ENCODE data around the gene D2HGDH. TPM values are rescaled to one million over a fixed set of nuclear protein-coding genes. Genes with fewer than 3 reads are reported as not detected.

D2HGDH gene
- total RNA-seq, 1 donor from 2014 or later, result 55.4 TPM

GRCh38 chr2:241767464-241768250 is 33.2 kb downstream of the D2HGDH start:
- Mint-ChIP-seq H3K36me3 (ENCODE audit: low read depth) (no peaks in the 10 kb centered on the region), H3K27ac (no peak overlapping the region), H3K4me1 (peaks cover 12% of the 10 kb centered on the region), H3K9me3 (no peaks in the 10 kb centered on the region), H3K27me3 (no peaks in the 10 kb centered on the region), H3K4me3 (no peak overlapping the region)
- intact Hi-C loops (cut with micrococcal nuclease), result no loop called here
- CTCF ChIA-PET, result no interaction called here
- DNase-seq, result no peak
- POLR2A ChIA-PET, result no interaction called here
- TF ChIP-seq CTCF (IDR thresholded peaks at IDR 0.05), result no peak
- no peak for ATAC-seq (ENCODE audit: low read depth)

- Mint-ChIP-seq H3K27me3 (no peaks in the 10 kb centered on the region), H3K9me3 (no peaks in the 10 kb centered on the region), H3K36me3 (ENCODE audit: low read depth) (no peaks in the 10 kb centered on the region), H3K4me1 (peaks cover 14% of the 10 kb centered on the region), H3K27ac (no peak overlapping the region), H3K4me3 (no peak overlapping the region)
- intact Hi-C loops (cut with micrococcal nuclease), result no loop called here
- ATAC-seq (ENCODE audit: low read depth) (no peak), DNase-seq (no peak)
- CTCF ChIA-PET, result no interaction called here
- POLR2A ChIA-PET, result no interaction called here
- no peak for TF ChIP-seq CTCF (IDR thresholded peaks at IDR 0.05)
These were observed 33.9 kb downstream of the D2HGDH start for GRCh38 chr2:241768251-241768711.

- CTCF ChIA-PET, result no interaction called here
- DNase-seq (no peak), ATAC-seq (ENCODE audit: low read depth) (no peak)
- Mint-ChIP-seq H3K36me3 (ENCODE audit: low read depth) (no peaks in the 10 kb centered on the region), H3K27ac (no peak overlapping the region), H3K9me3 (no peaks in the 10 kb centered on the region), H3K4me3 (no peak overlapping the region), H3K4me1 (peaks cover 14% of the 10 kb centered on the region), H3K27me3 (no peaks in the 10 kb centered on the region)
- POLR2A ChIA-PET, result no interaction called here
- intact Hi-C loops (cut with micrococcal nuclease), result no loop called here
- TF ChIP-seq CTCF (IDR thresholded peaks at IDR 0.05), result no peak
These were observed 34.4 kb downstream of the D2HGDH start for GRCh38 chr2:241768850-241769249.

DNA sequence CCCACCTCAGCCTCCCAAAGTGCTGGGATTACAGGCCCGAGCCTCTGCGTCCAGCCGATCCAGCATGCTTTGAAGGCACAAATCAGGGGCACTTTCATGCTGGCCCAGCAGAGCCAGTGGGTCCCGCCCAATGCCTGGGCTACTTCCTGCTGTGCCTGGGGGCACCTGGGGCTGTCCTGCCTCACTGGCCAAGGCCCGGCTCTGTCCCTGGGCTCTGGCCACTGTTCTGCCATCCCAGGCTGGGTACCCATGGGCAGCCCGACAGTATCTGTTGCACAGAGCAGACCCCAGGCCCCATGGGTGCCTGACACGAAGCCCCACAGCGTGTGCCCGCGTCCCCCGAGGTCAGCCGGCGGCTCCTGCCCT is 35.4 kb downstream of the D2HGDH start:
- ATAC-seq (ENCODE audit: low read depth) (no peak), DNase-seq (no peak)
- Mint-ChIP-seq H3K4me3 (no peak overlapping the region), H3K27me3 (no peaks in the 10 kb centered on the region), H3K9me3 (no peaks in the 10 kb centered on the region), H3K36me3 (ENCODE audit: low read depth) (no peaks in the 10 kb centered on the region), H3K27ac (no peak overlapping the region), H3K4me1 (peaks cover 14% of the 10 kb centered on the region)
- POLR2A ChIA-PET, result no interaction called here
- no peak for TF ChIP-seq CTCF (IDR thresholded peaks at IDR 0.05)
- CTCF ChIA-PET, result no interaction called here
- intact Hi-C loops (cut with micrococcal nuclease), result loop anchor here (5.0 kb wide), 1 partner anchor 33 kb away; no protein-coding TSS in a partner anchor

GRCh38 chr2:241770185-241770935 is 35.9 kb downstream of the D2HGDH start:
- no peaks in the 10 kb centered on the region for H3K27me3 Mint-ChIP-seq
- H3K4me3 Mint-ChIP-seq, result no peak overlapping the region
- no peak for ATAC-seq (ENCODE audit: low read depth)
- no peaks in the 10 kb centered on the region for H3K36me3 Mint-ChIP-seq (ENCODE audit: low read depth)
- H3K4me1 Mint-ChIP-seq, result peaks cover 14% of the 10 kb centered on the region
- POLR2A ChIA-PET, result interaction anchor here (1.0 kb wide), 1 partner anchor 36 kb away, joined by 3 read pairs; the partner anchor contains the start of gene D2HGDH
- H3K27ac Mint-ChIP-seq, result no peak overlapping the region
- CTCF ChIA-PET, result no interaction called here
- intact Hi-C loops (cut with micrococcal nuclease), result loop anchor here (5.0 kb wide), 1 partner anchor 33 kb away; no protein-coding TSS in a partner anchor
- H3K9me3 Mint-ChIP-seq, result no peaks in the 10 kb centered on the region
- TF ChIP-seq CTCF (IDR thresholded peaks at IDR 0.05), result no peak
- DNase-seq, result no peak

Data from activated B cell treated with CpG ODN at 0.5 μM for 24 hours (primary cell).